Mesenchymal stem cell (in vitro differentiated cells and primary cell): ENCODE measurements around the gene DGAT2.

ENCODE experiments used
- DNase-seq: peaks from one replicate; pipeline ENCODE4 v3.0.0-alpha.2; 2013
- H2AFZ ChIP-seq: one replicate; pipeline ENCODE4 v1.6.1; 2013; ENCODE audit warnings: low read depth, mild to moderate bottlenecking, control low read depth, inconsistent platforms, low read length, moderate library complexity
- H2AK5ac ChIP-seq: 2 replicates; pipeline ENCODE4 v1.6.1; 2013; ENCODE audit warnings: low read length, moderate library complexity, mild to moderate bottlenecking, inconsistent platforms; ENCODE audit not compliant: severe bottlenecking
- H2BK120ac ChIP-seq: one replicate; pipeline ENCODE4 v1.6.1; 2013; ENCODE audit warnings: low read depth, mild to moderate bottlenecking, inconsistent platforms, low read length, moderate library complexity
- H2BK12ac ChIP-seq, 2 experiments: one replicate each; pipeline ENCODE4 v1.6.1; 2013; ENCODE audit warnings: inconsistent platforms in 2 of 2, low read length in 2 of 2, mild to moderate bottlenecking in 2 of 2, moderate library complexity in 2 of 2, control low read depth in 1 of 2
- H2BK15ac ChIP-seq: one replicate; pipeline ENCODE4 v1.6.1; 2013; ENCODE audit warnings: mild to moderate bottlenecking, low read depth, inconsistent platforms; ENCODE audit not compliant: poor library complexity, severe bottlenecking
- H2BK5ac ChIP-seq: 2 replicates; pipeline ENCODE4 v1.6.1; 2013; ENCODE audit warnings: low read depth, mild to moderate bottlenecking, low read length, control low read depth, inconsistent platforms; ENCODE audit not compliant: poor library complexity, severe bottlenecking
- H3K14ac ChIP-seq, 2 experiments: one replicate each; pipeline ENCODE4 v1.6.1; 2013; ENCODE audit warnings: inconsistent platforms in 2 of 2, low read length in 2 of 2, control low read depth in 1 of 2, mild to moderate bottlenecking in 1 of 2, moderate library complexity in 1 of 2
- H3K18ac ChIP-seq, 2 experiments: one replicate each; pipeline ENCODE4 v1.6.1; 2013; ENCODE audit warnings: inconsistent platforms in 2 of 2, low read length in 2 of 2, control low read depth in 1 of 2, low read depth in 1 of 2, mild to moderate bottlenecking in 1 of 2
- H3K23ac ChIP-seq, 2 experiments: one replicate each; pipeline ENCODE4 v1.6.1; 2013; ENCODE audit warnings: inconsistent platforms in 2 of 2, low read length in 2 of 2, mild to moderate bottlenecking in 2 of 2, moderate library complexity in 2 of 2, control low read depth in 1 of 2
- H3K27ac ChIP-seq: 2 replicates; pipeline ENCODE4 v1.5.1; 2013; ENCODE audit warnings: mild to moderate bottlenecking, moderate library complexity, low read length, control low read depth, inconsistent platforms; ENCODE audit not compliant: poor library complexity, severe bottlenecking
- H3K27me3 ChIP-seq, 2 experiments: 2 replicates each; pipeline versions ENCODE4 v1.6.1 to v1.7.0; 2013; ENCODE audit warnings: low read length in 2 of 2, mild to moderate bottlenecking in 2 of 2, moderate library complexity in 2 of 2, control low read depth in 1 of 2, inconsistent platforms in 1 of 2; ENCODE audit not compliant: control insufficient read depth in 1 of 2, insufficient read depth in 1 of 2
- H3K36me3 ChIP-seq, 2 experiments: 2 replicates each; pipeline versions ENCODE4 v1.6.1 to v1.7.0; 2013; ENCODE audit warnings: low read length in 2 of 2, control low read depth in 1 of 2, inconsistent platforms in 1 of 2, low read depth in 1 of 2, mild to moderate bottlenecking in 1 of 2; ENCODE audit not compliant: insufficient read depth in 2 of 2, control insufficient read depth in 1 of 2
- H3K4ac ChIP-seq, 2 experiments: one replicate each; pipeline ENCODE4 v1.6.1; 2013; ENCODE audit warnings: inconsistent platforms in 2 of 2, low read length in 2 of 2, mild to moderate bottlenecking in 2 of 2, moderate library complexity in 2 of 2, control low read depth in 1 of 2, low read depth in 1 of 2
- H3K4me1 ChIP-seq: 2 replicates; pipeline ENCODE4 v1.6.1; 2013; ENCODE audit warnings: low read depth, low read length, control low read depth; ENCODE audit not compliant: control insufficient read depth, insufficient read depth
- H3K4me2 ChIP-seq: 2 replicates; pipeline ENCODE4 v1.6.1; 2013; ENCODE audit warnings: low read length, mild to moderate bottlenecking, inconsistent platforms; ENCODE audit not compliant: poor library complexity, severe bottlenecking
- H3K4me3 ChIP-seq, 2 experiments: 2 replicates each; pipeline versions ENCODE4 v1.5.1 to v1.7.0; 2013; ENCODE audit warnings: low read length in 2 of 2, mild to moderate bottlenecking in 2 of 2, control low read depth in 1 of 2, low read depth in 1 of 2; ENCODE audit not compliant: insufficient read depth in 1 of 2
- H3K79me1 ChIP-seq: replicated peaks from 2 replicates; pipeline ENCODE4 v1.6.1; 2013; ENCODE audit warnings: mild to moderate bottlenecking, control low read depth, low read length, inconsistent platforms; ENCODE audit not compliant: poor library complexity, severe bottlenecking
- H3K9ac ChIP-seq: 2 replicates; pipeline ENCODE4 v1.7.0; 2013; ENCODE audit warnings: mild to moderate bottlenecking, low read length, moderate library complexity
- H3K9me3 ChIP-seq: 2 replicates; pipeline ENCODE4 v1.7.0; 2013; ENCODE audit warnings: mild to moderate bottlenecking, low read length; ENCODE audit not compliant: control insufficient read depth
- H4K8ac ChIP-seq: one replicate; pipeline ENCODE4 v1.6.1; 2013; ENCODE audit warnings: inconsistent platforms, mild to moderate bottlenecking, low read length, moderate library complexity
- H4K91ac ChIP-seq: one replicate; pipeline ENCODE4 v1.6.1; 2013; ENCODE audit warnings: mild to moderate bottlenecking, low read length, inconsistent platforms
- WGBS: methylation state at CpG from one replicate; pipeline ENCODE4 v1.1.7; 2013; ENCODE audit warnings: mixed read lengths; 5-methylcytosine and 5-hydroxymethylcytosine counted together

The DGAT2 gene

DNA sequence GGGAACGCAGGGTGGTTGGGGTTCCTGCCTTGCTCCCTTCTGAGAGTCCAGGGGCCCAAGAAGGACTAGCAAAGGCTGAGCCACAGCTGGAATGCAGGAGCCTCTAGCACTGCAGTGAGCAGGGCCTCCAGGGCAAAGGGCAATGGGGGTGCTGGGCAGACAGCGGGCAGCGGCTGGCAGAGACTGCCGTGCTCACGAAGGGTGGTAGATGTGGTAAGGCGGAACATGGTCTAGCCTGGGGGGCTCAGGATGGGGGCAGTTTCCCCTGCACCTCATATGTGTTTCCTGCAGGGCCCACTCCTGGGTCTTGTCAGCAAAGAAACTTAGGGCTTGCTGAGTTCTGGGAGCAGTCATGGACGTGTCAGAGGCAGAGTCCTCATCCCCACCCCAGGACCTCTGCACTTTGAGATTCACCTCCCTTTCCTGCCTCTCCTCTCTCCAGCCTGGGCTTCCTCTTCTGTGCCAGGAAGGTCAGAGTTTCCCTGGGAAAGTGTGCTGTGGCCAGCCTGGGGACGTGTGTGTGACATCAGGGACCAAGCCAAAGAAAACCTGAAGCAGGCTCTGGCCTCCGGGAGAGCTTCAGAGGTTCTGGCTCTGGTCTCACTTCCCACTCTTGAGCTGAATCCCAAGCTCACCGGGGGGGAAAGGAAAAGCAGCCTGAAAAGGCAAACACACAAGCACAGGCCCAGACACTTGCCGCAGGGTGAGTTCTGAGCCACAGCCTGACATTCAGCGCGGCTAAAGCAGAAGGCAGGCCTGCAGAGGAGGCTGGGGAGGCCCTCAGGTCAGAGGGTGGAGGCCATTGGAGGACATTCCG is 46.5 kb upstream of the DGAT2 start:
- Histone ChIP-seq H3K4me3 (no peak overlapping the region), H2AFZ (no peak overlapping the region), H3K14ac (peak overlapping the region in 1 of 2 experiments; percentile 57), H3K9ac (no peak overlapping the region), H3K18ac (no peak overlapping the region), H3K27me3 (peaks cover 12 to 19% of the 10 kb centered on the region in 2 experiments), H2BK15ac (no peak overlapping the region), H2BK120ac (no peak overlapping the region), H2BK12ac (no peak overlapping the region), H3K79me1 (no peaks in the 10 kb centered on the region), H3K23ac (no peak overlapping the region), H4K91ac (no peak overlapping the region), H3K27ac (no peak overlapping the region), H3K4me1 (peaks cover 2% of the 10 kb centered on the region), H3K4ac (no peak overlapping the region), H3K36me3 (no peaks in the 10 kb centered on the region), H4K8ac (no peak overlapping the region), H3K4me2 (no peak overlapping the region), H3K9me3 (no peaks in the 10 kb centered on the region), H2BK5ac (no peak overlapping the region), H2AK5ac (no peak overlapping the region)
- no peak for DNase-seq
- 83% methylated on average over 14 of the region's 14 CpGs for WGBS

DNA sequence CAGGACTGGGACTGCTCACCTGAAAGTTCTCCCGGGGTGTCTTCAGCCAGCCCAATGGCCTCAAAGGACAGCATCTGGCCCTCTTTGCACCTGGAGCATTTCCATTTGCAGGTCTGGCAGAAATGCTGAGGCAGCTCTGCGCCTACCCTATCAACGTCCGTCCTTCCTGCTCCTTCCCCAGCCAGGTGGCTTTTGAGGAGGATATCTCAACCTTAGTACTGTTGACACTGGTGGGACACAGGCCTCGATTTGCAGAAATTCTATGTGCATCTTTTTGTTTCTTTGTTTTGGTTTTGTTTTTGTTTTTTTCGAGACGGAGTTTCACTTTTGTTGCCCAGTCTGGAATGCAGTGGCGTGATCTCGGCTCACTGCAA is 45.9 kb upstream of the DGAT2 start:
- Histone ChIP-seq H2BK12ac (no peak overlapping the region), H4K8ac (no peak overlapping the region), H3K36me3 (no peaks in the 10 kb centered on the region), H2BK120ac (no peak overlapping the region), H3K9ac (no peak overlapping the region), H2BK5ac (no peak overlapping the region), H3K4me2 (no peak overlapping the region), H3K27ac (no peak overlapping the region), H4K91ac (no peak overlapping the region), H3K4me3 (no peak overlapping the region), H3K14ac (no peak overlapping the region), H3K9me3 (no peaks in the 10 kb centered on the region), H3K79me1 (no peaks in the 10 kb centered on the region), H2BK15ac (no peak overlapping the region), H3K4me1 (peaks cover 2% of the 10 kb centered on the region), H2AFZ (no peak overlapping the region), H3K4ac (no peak overlapping the region), H3K27me3 (peaks cover 9 to 17% of the 10 kb centered on the region in 2 experiments), H3K18ac (no peak overlapping the region), H3K23ac (no peak overlapping the region), H2AK5ac (no peak overlapping the region)
- no peak for DNase-seq
- WGBS = 88% methylated on average over 9 of the region's 9 CpGs

- no peak overlapping the region for H3K18ac ChIP-seq
- no peak overlapping the region for H3K4me3 ChIP-seq
- no peak overlapping the region for H2BK15ac ChIP-seq
- H4K91ac ChIP-seq = no peak overlapping the region
- no peaks in the 10 kb centered on the region for H3K9me3 ChIP-seq
- no peak for DNase-seq
- H3K4ac ChIP-seq = no peak overlapping the region
- 84% methylated on average over 13 of the region's 13 CpGs for WGBS
- H2BK5ac ChIP-seq = no peak overlapping the region
- H3K4me2 ChIP-seq = no peak overlapping the region
- H2BK120ac ChIP-seq = no peak overlapping the region
- H3K9ac ChIP-seq = no peak overlapping the region
- H3K4me1 ChIP-seq = peaks cover 2% of the 10 kb centered on the region
- no peak overlapping the region for H3K27ac ChIP-seq
- peaks cover 2 to 4% of the 10 kb centered on the region in 2 experiments for H3K27me3 ChIP-seq
- H2AK5ac ChIP-seq = no peak overlapping the region
- H3K14ac ChIP-seq = no peak overlapping the region
- H2BK12ac ChIP-seq = no peak overlapping the region
- no peak overlapping the region for H3K23ac ChIP-seq
- H3K79me1 ChIP-seq = no peaks in the 10 kb centered on the region
- no peak overlapping the region for H4K8ac ChIP-seq
- H3K36me3 ChIP-seq = no peaks in the 10 kb centered on the region
- no peak overlapping the region for H2AFZ ChIP-seq
These were observed 42.8 kb upstream of the DGAT2 start for GRCh38 chr11:75725547-75726320.

DNA sequence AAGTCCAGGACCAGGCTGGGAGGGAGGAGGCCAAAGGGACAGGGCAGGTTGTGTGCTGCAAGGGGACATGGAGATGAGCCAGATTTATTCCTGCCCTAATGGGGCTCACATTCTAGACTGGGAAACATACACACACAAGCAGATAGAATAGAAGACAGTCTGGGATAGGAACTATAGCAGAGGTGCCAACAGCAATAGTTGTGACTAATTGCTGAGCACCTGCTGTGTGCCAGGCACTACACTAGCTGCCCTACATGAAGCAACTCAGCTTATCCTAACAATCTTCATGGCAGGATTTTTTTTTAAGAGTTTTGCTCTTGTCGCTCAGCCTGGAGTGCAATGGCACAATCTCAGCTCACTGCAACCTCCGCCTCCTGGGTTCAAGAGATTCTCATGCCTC is 39.6 kb upstream of the DGAT2 start:
- WGBS = 96% methylated on average over 2 of the region's 2 CpGs
- Histone ChIP-seq H3K4me2 (no peak overlapping the region), H3K4ac (no peak overlapping the region), H2BK120ac (no peak overlapping the region), H3K36me3 (no peaks in the 10 kb centered on the region), H3K14ac (no peak overlapping the region), H3K27ac (no peak overlapping the region), H2BK15ac (no peak overlapping the region), H3K4me3 (no peak overlapping the region), H4K91ac (no peak overlapping the region), H2BK5ac (no peak overlapping the region), H4K8ac (no peak overlapping the region), H2AK5ac (no peak overlapping the region), H3K23ac (no peak overlapping the region), H3K18ac (no peak overlapping the region), H3K9me3 (no peaks in the 10 kb centered on the region), H3K79me1 (no peaks in the 10 kb centered on the region), H3K4me1 (no peaks in the 10 kb centered on the region), H2AFZ (no peak overlapping the region), H2BK12ac (no peak overlapping the region), H3K27me3 (peaks cover 0 to 18% of the 10 kb centered on the region in 2 experiments), H3K9ac (no peak overlapping the region)
- no peak for DNase-seq
